ENCODE data around the gene UBE2R2.
"Not testable (repeated sequence)": the region's sequence is repeated elsewhere in the genome, so short reads cannot be mapped to it uniquely, and the experiment has no call there.

UBE2R2 gene

GRCh38 chr9:33843312-33843961 is 26.5 kb downstream of the UBE2R2 start:
- no peak for TF ChIP-seq CTCF (IDR thresholded peaks at IDR 0.05; ENCODE audit: control insufficient read depth, insufficient read depth, low read depth, low read length, missing control alignments)
- H3K4me3 ChIP-seq (ENCODE audit: control insufficient read depth, low read depth, low read length) = no peak overlapping the region
- no peak for DNase-seq (ENCODE audit: low read depth)

- no peak for TF ChIP-seq CTCF (IDR thresholded peaks at IDR 0.05; ENCODE audit: control insufficient read depth, insufficient read depth, low read depth, low read length, missing control alignments)
- DNase-seq (ENCODE audit: low read depth) = no peak
- H3K4me3 ChIP-seq (ENCODE audit: control insufficient read depth, low read depth, low read length) = no peak overlapping the region
These were observed 29.3 kb downstream of the UBE2R2 start for GRCh38 chr9:33846231-33846630.

GRCh38 chr9:33847894-33848205 is 30.9 kb downstream of the UBE2R2 start:
- H3K4me3 ChIP-seq (ENCODE audit: control insufficient read depth, low read depth, low read length); DNase-seq (ENCODE audit: low read depth): not testable (repeated sequence)

- H3K4me3 ChIP-seq (ENCODE audit: control insufficient read depth, low read depth, low read length) = no peak overlapping the region
- TF ChIP-seq CTCF (IDR thresholded peaks at IDR 0.05; ENCODE audit: control insufficient read depth, insufficient read depth, low read depth, low read length, missing control alignments) = no peak
- no peak for DNase-seq (ENCODE audit: low read depth)
These were observed 33.3 kb downstream of the UBE2R2 start for GRCh38 chr9:33850267-33850629.

- no peak overlapping the region for H3K4me3 ChIP-seq (ENCODE audit: control insufficient read depth, low read depth, low read length)
- no peak for TF ChIP-seq CTCF (IDR thresholded peaks at IDR 0.05; ENCODE audit: control insufficient read depth, insufficient read depth, low read depth, low read length, missing control alignments)
- no peak for DNase-seq (ENCODE audit: low read depth)
These were observed 33.7 kb downstream of the UBE2R2 start for GRCh38 chr9:33850677-33851076.

GRCh38 chr9:33851301-33851700 is 34.3 kb downstream of the UBE2R2 start:
- no peak overlapping the region for H3K4me3 ChIP-seq (ENCODE audit: control insufficient read depth, low read depth, low read length)
- TF ChIP-seq CTCF (IDR thresholded peaks at IDR 0.05; ENCODE audit: control insufficient read depth, insufficient read depth, low read depth, low read length, missing control alignments) = no peak
- no peak for DNase-seq (ENCODE audit: low read depth)

- TF ChIP-seq CTCF (IDR thresholded peaks at IDR 0.05; ENCODE audit: control insufficient read depth, insufficient read depth, low read depth, low read length, missing control alignments) = peak; percentile 57
- no peak overlapping the region for H3K4me3 ChIP-seq (ENCODE audit: control insufficient read depth, low read depth, low read length)
- DNase-seq (ENCODE audit: low read depth) = no peak
These were observed 35.4 kb downstream of the UBE2R2 start for GRCh38 chr9:33852216-33852826.

Measured in AG09309 (cell line).